Astrocyte of the cerebellum (primary cell): ENCODE data around the gene DAZL.

ENCODE experiments used
- DNase-seq: peaks from one replicate; pipeline ENCODE4 v3.0.0-alpha.2; 2011; ENCODE audit warnings: low read depth
- H3K4me3 ChIP-seq: 2 replicates; pipeline ENCODE4 v1.5.1; 2011; ENCODE audit warnings: mild to moderate bottlenecking, low read depth, low read length, moderate library complexity
- CTCF ChIP-seq: IDR thresholded peaks from 2 replicates; pipeline ENCODE4 v1.5.1; 2012; ENCODE audit warnings: low read length, low read depth, moderate library complexity, mild to moderate bottlenecking; ENCODE audit errors: missing control alignments
- in situ Hi-C: cut with HindIII; loops from 2 replicates; pipeline ENCODE4 v1.10.0; 2017; ENCODE audit warnings: low sequenced_read_pairs

DAZL gene

GRCh38 chr3:16587047-16587680 is 18.1 kb downstream of the DAZL start:
- no peak for DNase-seq
- H3K4me3 ChIP-seq, result no peak overlapping the region
- TF ChIP-seq CTCF, result no peak
- in situ Hi-C loops, result no loop called here

- in situ Hi-C loops, result no loop called here
- H3K4me3 ChIP-seq, result no peak overlapping the region
- TF ChIP-seq CTCF, result no peak
- no peak for DNase-seq
These were observed 20.3 kb downstream of the DAZL start for GRCh38 chr3:16584880-16585279.

- no peak for DNase-seq
- no peak for TF ChIP-seq CTCF
- no peak overlapping the region for H3K4me3 ChIP-seq
- in situ Hi-C loops, result no loop called here
These were observed 21.7 kb downstream of the DAZL start for GRCh38 chr3:16583551-16583950.

- TF ChIP-seq CTCF, result no peak
- in situ Hi-C loops, result no loop called here
These were observed 35.1 kb downstream of the DAZL start for GRCh38 chr3:16570113-16570512.

GRCh38 chr3:16568532-16568931 is 36.7 kb downstream of the DAZL start:
- TF ChIP-seq CTCF, result no peak
- DNase-seq, result no peak
- no peak overlapping the region for H3K4me3 ChIP-seq
- in situ Hi-C loops, result no loop called here

More at GRCh38 chr3:16570113-16570512, 35.1 kb downstream of the DAZL start:
- no peak overlapping the region for H3K4me3 ChIP-seq
- no peak for DNase-seq

GRCh38 chr3:16568115-16568514 is 37.1 kb downstream of the DAZL start:
- DNase-seq, result no peak
- H3K4me3 ChIP-seq, result no peak overlapping the region
- TF ChIP-seq CTCF, result no peak
- in situ Hi-C loops, result no loop called here
